ENCODE results near the gene CNTN5.

DNA sequence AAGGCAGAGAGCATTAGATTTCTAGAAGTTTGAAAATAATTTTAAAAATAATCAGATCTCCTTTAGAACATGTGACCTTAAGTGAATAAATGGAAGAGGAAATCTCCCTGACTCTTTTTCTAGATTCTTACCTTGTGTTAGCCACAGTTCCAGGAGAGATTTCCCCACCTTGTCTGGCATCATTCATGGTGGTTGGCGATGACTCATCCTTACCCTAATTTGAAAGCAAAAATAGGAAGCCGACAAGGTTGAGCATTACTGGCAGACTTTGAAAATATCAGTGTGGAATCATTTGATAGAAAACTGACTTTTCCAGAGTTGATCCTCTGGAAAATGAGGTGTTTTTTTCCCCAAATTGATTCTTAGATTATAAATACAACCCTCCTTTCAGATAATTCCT, 48.1 kb downstream of the CNTN5 start:
- TF ChIP-seq, protein P1, sequence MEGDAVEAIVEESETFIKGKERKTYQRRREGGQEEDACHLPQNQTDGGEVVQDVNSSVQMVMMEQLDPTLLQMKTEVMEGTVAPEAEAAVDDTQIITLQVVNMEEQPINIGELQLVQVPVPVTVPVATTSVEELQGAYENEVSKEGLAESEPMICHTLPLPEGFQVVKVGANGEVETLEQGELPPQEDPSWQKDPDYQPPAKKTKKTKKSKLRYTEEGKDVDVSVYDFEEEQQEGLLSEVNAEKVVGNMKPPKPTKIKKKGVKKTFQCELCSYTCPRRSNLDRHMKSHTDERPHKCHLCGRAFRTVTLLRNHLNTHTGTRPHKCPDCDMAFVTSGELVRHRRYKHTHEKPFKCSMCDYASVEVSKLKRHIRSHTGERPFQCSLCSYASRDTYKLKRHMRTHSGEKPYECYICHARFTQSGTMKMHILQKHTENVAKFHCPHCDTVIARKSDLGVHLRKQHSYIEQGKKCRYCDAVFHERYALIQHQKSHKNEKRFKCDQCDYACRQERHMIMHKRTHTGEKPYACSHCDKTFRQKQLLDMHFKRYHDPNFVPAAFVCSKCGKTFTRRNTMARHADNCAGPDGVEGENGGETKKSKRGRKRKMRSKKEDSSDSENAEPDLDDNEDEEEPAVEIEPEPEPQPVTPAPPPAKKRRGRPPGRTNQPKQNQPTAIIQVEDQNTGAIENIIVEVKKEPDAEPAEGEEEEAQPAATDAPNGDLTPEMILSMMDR (conservative IDR thresholded peaks at IDR 0.05; ENCODE audit: low read depth, low read length): no peak
- no peak for TF ChIP-seq EZH2phosphoT487 (IDR thresholded peaks at IDR 0.05; ENCODE audit: borderline replicate concordance, low read length)
